WTC11 (cell line): ENCODE data around the gene GDF2.

Experiments
- CTCF ChIP-seq: fragments of 200-600 bp; IDR thresholded peaks from 2 replicates; pipeline ENCODE4 v1.8.0; 2022; ENCODE audit warnings: antibody characterized with exemption
- JUN ChIP-seq: sonication (generic); formaldehyde crosslinking; IDR thresholded peaks from 2 replicates; pipeline ENCODE4 v1.8.0; 2023; ENCODE audit warnings: mild to moderate bottlenecking, missing genetic modification reagents
- NFATC4 ChIP-seq: fragments of 250-450 bp; sonication (Bioruptor Pico); IDR thresholded peaks from 2 replicates; pipeline ENCODE4 v1.9.0; 2021; ENCODE audit warnings: mild to moderate bottlenecking
- NFE2L1 ChIP-seq: sonication (generic); formaldehyde crosslinking; IDR thresholded peaks from 2 replicates; pipeline ENCODE4 v1.8.1; 2023; ENCODE audit warnings: missing genetic modification reagents
- NR3C1 ChIP-seq: sonication (generic); formaldehyde crosslinking; conservative IDR thresholded peaks from 2 replicates; pipeline ENCODE4 v1.8.1; 2023; ENCODE audit warnings: low read depth, mild to moderate bottlenecking, missing genetic modification reagents
- OVOL2 ChIP-seq: fragments of 250-450 bp; sonication (Bioruptor Pico); IDR thresholded peaks from 2 replicates; pipeline ENCODE4 v1.9.0; 2021; ENCODE audit warnings: mild to moderate bottlenecking, borderline replicate concordance
- ZNF121 ChIP-seq: sonication (generic); formaldehyde crosslinking; IDR thresholded peaks from 2 replicates; pipeline ENCODE4 v1.8.0; 2023; ENCODE audit warnings: missing genetic modification reagents
- TF ChIP-seq, protein P1 (sequence below): sonication (generic); formaldehyde crosslinking; IDR thresholded peaks from 2 replicates; pipeline ENCODE4 v1.8.0; 2022; ENCODE audit warnings: mild to moderate bottlenecking, missing genetic modification reagents
- TF ChIP-seq, protein P2 (sequence below): sonication (generic); formaldehyde crosslinking; IDR thresholded peaks from 2 replicates; pipeline ENCODE4 v1.8.1; 2022; ENCODE audit warnings: low read depth, mild to moderate bottlenecking, moderate library complexity, missing genetic modification reagents, borderline replicate concordance

DNA sequence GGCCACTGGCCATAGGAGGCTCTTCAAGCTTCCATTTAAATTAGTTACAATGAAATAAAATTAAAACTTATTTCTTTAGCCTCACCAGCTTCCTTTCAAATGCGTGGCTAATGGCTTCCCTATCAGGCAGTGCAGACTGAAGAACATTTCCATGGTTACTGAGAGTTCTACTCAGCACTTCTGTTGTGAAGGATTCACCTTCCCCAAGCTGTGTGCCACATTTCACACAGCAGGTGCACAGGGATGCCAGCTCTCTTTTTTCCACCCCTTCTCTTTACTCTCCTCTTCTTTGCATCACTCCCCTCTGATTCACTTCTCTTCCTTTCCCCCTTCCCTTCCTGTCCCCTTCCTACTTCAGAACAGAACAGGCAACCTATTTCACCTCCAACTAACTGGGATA lies 833 bp downstream of the GDF2 start:
- TF ChIP-seq NFATC4: no peak
- TF ChIP-seq ZNF121 (CRISPR knock-in tag): no peak
- TF ChIP-seq CTCF: no peak
- no peak for TF ChIP-seq JUN (CRISPR knock-in tag)
- TF ChIP-seq OVOL2 (CRISPR knock-in tag): no peak
- no peak for TF ChIP-seq NR3C1 (CRISPR knock-in tag)
- TF ChIP-seq, protein P1, sequence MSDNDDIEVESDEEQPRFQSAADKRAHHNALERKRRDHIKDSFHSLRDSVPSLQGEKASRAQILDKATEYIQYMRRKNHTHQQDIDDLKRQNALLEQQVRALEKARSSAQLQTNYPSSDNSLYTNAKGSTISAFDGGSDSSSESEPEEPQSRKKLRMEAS (CRISPR knock-in tag): no peak
- TF ChIP-seq, protein P2, sequence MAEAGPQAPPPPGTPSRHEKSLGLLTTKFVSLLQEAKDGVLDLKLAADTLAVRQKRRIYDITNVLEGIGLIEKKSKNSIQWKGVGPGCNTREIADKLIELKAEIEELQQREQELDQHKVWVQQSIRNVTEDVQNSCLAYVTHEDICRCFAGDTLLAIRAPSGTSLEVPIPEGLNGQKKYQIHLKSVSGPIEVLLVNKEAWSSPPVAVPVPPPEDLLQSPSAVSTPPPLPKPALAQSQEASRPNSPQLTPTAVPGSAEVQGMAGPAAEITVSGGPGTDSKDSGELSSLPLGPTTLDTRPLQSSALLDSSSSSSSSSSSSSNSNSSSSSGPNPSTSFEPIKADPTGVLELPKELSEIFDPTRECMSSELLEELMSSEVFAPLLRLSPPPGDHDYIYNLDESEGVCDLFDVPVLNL: no peak
- no peak for TF ChIP-seq NFE2L1 (CRISPR knock-in tag)
